Nucleus accumbens (tissue), 56 donors: ENCODE data around the gene EML1.

Experiments
- DNase-seq, 56 donors: peaks; one replicate each; lab custom pipeline; 2025; lab: John Stamatoyannopoulos, UW

Gene EML1

GRCh38 chr14:99853206-99853605 is 60.0 kb downstream of the EML1 start:
- DNase-seq, result peak in 6 of 56 donors; percentile 18 to 36 (median 24)

- DNase-seq, result no peak
Observed at GRCh38 chr14:99854831-99855230, 61.6 kb downstream of the EML1 start.

GRCh38 chr14:99855271-99855670 is 62.1 kb downstream of the EML1 start:
- DNase-seq, result no peak

GRCh38 chr14:99857551-99857950 is 64.3 kb downstream of the EML1 start:
- no peak for DNase-seq

- no peak for DNase-seq
Observed at GRCh38 chr14:99860219-99860618, 67.0 kb downstream of the EML1 start.

GRCh38 chr14:99862136-99862535 is 68.9 kb downstream of the EML1 start:
- no peak for DNase-seq

GRCh38 chr14:99863059-99863458 is 69.8 kb downstream of the EML1 start:
- DNase-seq, result no peak

GRCh38 chr14:99865408-99865807 is 72.2 kb downstream of the EML1 start:
- DNase-seq, result no peak

GRCh38 chr14:99870617-99871016 is 77.4 kb downstream of the EML1 start:
- no peak for DNase-seq

- DNase-seq, result no peak
Observed at GRCh38 chr14:99871771-99872170, 78.6 kb downstream of the EML1 start.

- DNase-seq, result no peak
Observed at GRCh38 chr14:99872786-99873440, 79.7 kb downstream of the EML1 start.

- DNase-seq, result no peak
Observed at GRCh38 chr14:99873653-99874052, 80.4 kb downstream of the EML1 start.

- DNase-seq, result no peak
Observed at GRCh38 chr14:99874306-99874705, 81.1 kb downstream of the EML1 start.

GRCh38 chr14:99875421-99875820 is 82.2 kb downstream of the EML1 start:
- DNase-seq, result no peak

- no peak for DNase-seq
Observed at GRCh38 chr14:99875836-99876235, 82.6 kb downstream of the EML1 start.

- no peak for DNase-seq
Observed at GRCh38 chr14:99876406-99876805, 83.2 kb downstream of the EML1 start.

- no peak for DNase-seq
Observed at GRCh38 chr14:99878563-99878962, 85.3 kb downstream of the EML1 start.

- DNase-seq, result no peak
Observed at GRCh38 chr14:99879401-99880295, 86.4 kb downstream of the EML1 start.

GRCh38 chr14:99880651-99881420 is 87.6 kb downstream of the EML1 start:
- peak in 30 of 56 donors; percentile 10 to 70 (median 36) for DNase-seq

- no peak for DNase-seq
Observed at GRCh38 chr14:99883866-99884650, 90.8 kb downstream of the EML1 start.
